Measurements from ENCODE around the gene MUC3A.

MUC3A gene

GRCh38 chr7:100949933-100950443 lies 654 bp downstream of the MUC3A start:
- TF ChIP-seq CTCF (IDR thresholded peaks at IDR 0.05; ENCODE audit: low read depth, low read length, missing control alignments), result no peak
- no peak overlapping the region for H3K4me3 ChIP-seq (ENCODE audit: low read depth, low read length)
- no peak for DNase-seq (ENCODE audit: low read depth)

- no peak overlapping the region for H3K4me3 ChIP-seq (ENCODE audit: low read depth, low read length)
- DNase-seq (ENCODE audit: low read depth), result no peak
- TF ChIP-seq CTCF (IDR thresholded peaks at IDR 0.05; ENCODE audit: low read depth, low read length, missing control alignments), result no peak
These were observed 1.8 kb downstream of the MUC3A start for GRCh38 chr7:100951172-100951571.

GRCh38 chr7:100951888-100952560 lies 2.7 kb downstream of the MUC3A start:
- no peak for TF ChIP-seq CTCF (IDR thresholded peaks at IDR 0.05; ENCODE audit: low read depth, low read length, missing control alignments)

GRCh38 chr7:100952641-100953040 lies 3.3 kb downstream of the MUC3A start:
- DNase-seq (ENCODE audit: low read depth), result no peak
- no peak overlapping the region for H3K4me3 ChIP-seq (ENCODE audit: low read depth, low read length)
- no peak for TF ChIP-seq CTCF (IDR thresholded peaks at IDR 0.05; ENCODE audit: low read depth, low read length, missing control alignments)

More at GRCh38 chr7:100951888-100952560, 2.7 kb downstream of the MUC3A start:
- no peak overlapping the region for H3K4me3 ChIP-seq (ENCODE audit: low read depth, low read length)
- no peak for DNase-seq (ENCODE audit: low read depth)

- no peak overlapping the region for H3K4me3 ChIP-seq (ENCODE audit: low read depth, low read length)
- TF ChIP-seq CTCF (IDR thresholded peaks at IDR 0.05; ENCODE audit: low read depth, low read length, missing control alignments), result no peak
- no peak for DNase-seq (ENCODE audit: low read depth)
These were observed 8.6 kb downstream of the MUC3A start for GRCh38 chr7:100957832-100958421.

GRCh38 chr7:100959894-100960293 lies 10.6 kb downstream of the MUC3A start:
- no peak overlapping the region for H3K4me3 ChIP-seq (ENCODE audit: low read depth, low read length)
- TF ChIP-seq CTCF (IDR thresholded peaks at IDR 0.05; ENCODE audit: low read depth, low read length, missing control alignments), result no peak
- DNase-seq (ENCODE audit: low read depth), result no peak
